HG03520 (cell line): Measurements from ENCODE around the gene SLCO3A1.
A peak's percentile ranks its signal among the peaks of the same experiment; 100 is the strongest.
"Not testable (repeated sequence)": the region's sequence is repeated elsewhere in the genome, so short reads cannot be mapped to it uniquely, and the experiment has no call there.

Experiments used
- ATAC-seq: cut with Tn5 transposase; IDR thresholded peaks from one replicate; pipeline ENCODE4 v1.9.1; 2021; ENCODE audit warnings: mild to moderate bottlenecking, moderate library complexity; ENCODE audit not compliant: unreplicated experiment

SLCO3A1 gene

DNA sequence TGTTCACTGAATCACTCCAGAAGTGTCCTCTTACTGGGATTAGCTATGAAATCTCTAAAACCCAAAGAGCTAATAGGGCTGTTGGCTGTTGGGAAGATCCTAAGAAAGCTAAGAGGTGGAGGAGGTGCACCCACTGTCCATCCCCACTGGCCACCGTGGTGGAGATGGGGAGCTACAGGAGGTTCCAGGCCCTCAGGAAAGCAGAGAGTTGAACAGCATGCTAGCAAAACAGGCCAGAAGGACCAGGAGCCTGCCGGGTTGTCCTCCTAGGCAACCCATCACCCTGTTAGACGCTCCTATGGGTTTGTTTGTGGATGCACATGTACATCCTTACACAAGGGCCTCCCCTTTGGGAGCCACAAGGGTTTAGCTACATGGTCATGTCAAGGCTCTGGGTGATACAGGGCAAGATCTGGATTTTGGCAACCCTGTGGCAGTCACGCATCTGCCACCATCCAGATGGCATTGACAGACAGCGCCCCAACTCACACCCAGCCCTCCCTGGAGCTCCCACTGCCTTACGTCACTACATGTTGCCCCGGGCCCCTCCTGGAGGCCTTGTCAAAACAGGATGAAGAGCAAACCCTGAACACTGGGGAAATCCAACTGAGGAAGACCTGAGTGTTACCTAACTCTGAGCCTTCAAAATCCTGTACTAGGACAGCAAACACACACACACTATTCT is 208.1 kb downstream of the SLCO3A1 start:
- no peak for ATAC-seq

GRCh38 chr15:92062505-92062904 is 209.0 kb downstream of the SLCO3A1 start:
- no peak for ATAC-seq

- no peak for ATAC-seq
Measured at GRCh38 chr15:92068121-92068520, 214.6 kb downstream of the SLCO3A1 start.

DNA sequence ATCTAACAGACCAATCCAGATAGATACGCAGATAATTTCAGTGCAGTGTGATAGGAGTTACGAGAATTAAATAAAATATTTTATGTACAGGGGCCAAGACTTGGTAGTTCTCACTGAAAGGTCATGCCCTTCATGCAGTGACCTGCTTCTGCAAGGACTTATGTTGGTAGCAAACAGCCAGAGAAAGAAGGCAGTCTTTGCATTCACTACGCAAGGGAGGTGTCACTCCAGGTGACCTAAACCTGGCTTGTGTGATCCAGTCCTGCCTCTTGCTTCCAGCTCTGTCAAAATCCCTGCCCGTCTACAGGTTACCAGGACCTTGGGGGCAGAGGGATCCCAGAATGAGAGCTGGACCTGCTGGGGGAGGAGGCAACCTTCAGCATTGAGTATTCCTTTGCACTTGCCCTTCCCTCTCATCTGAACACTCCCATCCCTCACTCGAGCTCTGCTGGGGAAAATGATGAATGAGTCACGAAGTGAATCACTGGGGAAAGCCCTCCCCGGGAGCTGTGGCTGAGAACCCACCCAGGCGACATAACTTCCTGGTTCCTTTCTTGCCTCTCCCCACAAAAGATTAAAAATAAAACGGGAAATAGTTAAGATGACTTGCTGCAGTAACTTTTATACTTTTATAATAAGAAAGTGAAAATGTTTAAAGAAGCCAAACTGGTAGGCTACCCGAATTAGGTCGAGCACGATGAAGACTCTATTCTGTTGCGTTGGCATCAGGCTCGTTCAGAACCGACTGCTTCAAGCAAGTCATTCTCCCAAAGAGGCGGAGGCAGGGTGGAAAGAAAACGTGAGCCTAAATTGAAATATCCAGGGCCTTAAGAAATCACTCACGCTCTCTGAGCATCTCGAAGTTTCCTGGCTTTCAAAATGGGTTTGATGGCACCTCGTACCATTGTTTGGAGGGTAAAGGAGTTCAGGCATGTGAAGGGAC is 216.1 kb downstream of the SLCO3A1 start:
- ATAC-seq = no peak

DNA sequence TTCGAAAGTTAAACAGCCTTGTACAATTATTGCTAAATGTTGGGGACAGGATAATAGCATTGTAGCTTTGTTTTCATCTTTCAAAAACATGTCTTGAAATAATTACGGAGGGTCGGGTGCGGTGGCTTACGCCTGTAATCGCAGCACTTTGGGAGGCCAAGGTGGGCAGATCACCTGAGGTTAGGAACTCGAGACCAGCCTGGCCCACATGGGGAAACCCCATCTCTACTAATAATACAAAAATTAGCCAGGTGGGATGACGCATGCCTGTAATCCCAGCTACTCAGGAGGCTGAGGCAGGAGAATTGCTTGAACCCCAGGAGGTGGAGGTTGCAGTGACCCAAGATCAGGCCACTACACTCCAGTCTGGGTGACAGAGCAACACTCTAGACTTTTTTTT is 216.7 kb downstream of the SLCO3A1 start:
- not testable (repeated sequence) for ATAC-seq

- ATAC-seq = no peak
Measured at GRCh38 chr15:92071045-92071634, 217.6 kb downstream of the SLCO3A1 start.

- ATAC-seq = no peak
Measured at GRCh38 chr15:92073044-92073785, 219.7 kb downstream of the SLCO3A1 start.

GRCh38 chr15:92074101-92074500 is 220.6 kb downstream of the SLCO3A1 start:
- no peak for ATAC-seq

GRCh38 chr15:92074646-92075045 is 221.1 kb downstream of the SLCO3A1 start:
- ATAC-seq = no peak

- no peak for ATAC-seq
Measured at GRCh38 chr15:92075764-92076163, 222.3 kb downstream of the SLCO3A1 start.

GRCh38 chr15:92076541-92076940 is 223.0 kb downstream of the SLCO3A1 start:
- ATAC-seq = no peak

GRCh38 chr15:92077353-92078085 is 224.0 kb downstream of the SLCO3A1 start:
- peak; percentile 62 for ATAC-seq

DNA sequence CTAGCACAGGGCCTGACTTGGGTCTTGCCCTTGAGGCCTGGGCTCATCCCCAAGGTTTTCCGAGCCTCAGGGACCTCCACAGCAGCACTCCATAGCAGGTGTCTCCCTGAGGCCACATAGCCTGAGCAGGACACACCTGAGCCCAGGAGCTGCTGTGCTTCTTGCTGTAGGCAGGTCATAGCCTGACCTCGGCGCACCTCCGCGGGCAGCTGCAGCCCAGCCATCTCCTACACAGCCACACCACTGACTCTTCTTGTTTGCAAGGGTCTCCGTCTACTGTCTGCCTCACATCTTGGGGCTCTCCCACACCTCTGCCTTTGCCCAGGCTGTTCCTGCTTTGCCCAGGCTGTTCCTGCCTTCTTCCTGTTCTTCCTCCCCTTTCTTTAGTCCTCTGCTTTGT is 224.8 kb downstream of the SLCO3A1 start:
- no peak for ATAC-seq

- no peak for ATAC-seq
Measured at GRCh38 chr15:92079047-92079446, 225.5 kb downstream of the SLCO3A1 start.

- ATAC-seq = no peak
Measured at GRCh38 chr15:92079647-92080255, 226.2 kb downstream of the SLCO3A1 start.

- no peak for ATAC-seq
Measured at GRCh38 chr15:92082006-92082843, 228.7 kb downstream of the SLCO3A1 start.

DNA sequence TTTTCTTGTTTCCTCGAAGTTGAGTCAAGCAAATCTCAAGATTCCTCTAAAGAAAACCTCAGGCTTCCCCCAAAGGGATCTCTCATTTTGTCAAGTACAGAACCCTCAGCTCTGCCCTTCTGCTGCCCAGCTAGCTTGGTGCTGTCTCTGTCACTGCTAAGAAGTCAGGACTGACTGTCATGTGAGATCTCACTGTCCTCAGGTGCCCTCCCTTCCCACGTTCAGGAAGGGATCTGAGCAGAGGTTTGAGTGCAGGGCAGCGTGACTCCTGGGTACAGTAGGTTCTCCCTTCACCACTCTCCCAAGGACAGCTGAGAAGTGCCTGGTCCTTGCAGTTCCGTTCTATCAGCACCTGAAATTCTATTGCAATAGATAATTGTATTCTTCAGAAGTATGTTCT is 229.7 kb downstream of the SLCO3A1 start:
- ATAC-seq = no peak

GRCh38 chr15:92087211-92087610 is 233.7 kb downstream of the SLCO3A1 start:
- ATAC-seq = no peak

- no peak for ATAC-seq
Measured at GRCh38 chr15:92091155-92091734, 237.7 kb downstream of the SLCO3A1 start.
